Measurements from ENCODE around the gene FOXP1. TPM values are rescaled to one million over a fixed set of nuclear protein-coding genes. Genes with fewer than 3 reads are reported as not detected.

FOXP1 gene
- total RNA-seq, 4 donors from 2014 or later = 169 to 300 (median 202) TPM

Small RNA genes lying within 50 kb of the gene (small RNA-seq; reads per million reads assigned to genes)
- gene MIR1284 = 0 to 0.82 (median 0) reads per million in 4 donors

Other genes starting within 250 kb of the FOXP1 start
- gene EIF4E3, start 141.7 kb upstream of the FOXP1 start, total RNA-seq = 10 to 100 TPM; 28.8 to 55.8 (median 41.6) TPM
- 1 to 10 TPM; 1.7 to 2.8 (median 2.0) TPM for gene GPR27, start 170.1 kb upstream of the FOXP1 start, total RNA-seq
- gene PROK2, start 201.4 kb upstream of the FOXP1 start, total RNA-seq = 1 to 10 TPM in 2 of 4 donors, not detected in 2; 1.1 to 1.3 TPM